SH-SY5Y (cell line): Measurements from ENCODE around the gene NEDD4L.

Experiments used
- GATA2 ChIP-seq: IDR thresholded peaks from 2 replicates; pipeline ENCODE4 v1.6.1; 2011; ENCODE audit warnings: mild to moderate bottlenecking, low read depth, low read length
- GATA3 ChIP-seq: IDR thresholded peaks from 2 replicates; pipeline ENCODE4 v1.6.1; 2011; ENCODE audit warnings: low read depth, mild to moderate bottlenecking, low read length, moderate library complexity

- TF ChIP-seq GATA2 (no peak), GATA3 (no peak)
Measured at GRCh38 chr18:58163004-58163590, 119.1 kb downstream of the NEDD4L start.
